H9 (cell line): ENCODE measurements around the gene TSPAN31. TPM values are rescaled to one million over a fixed set of nuclear protein-coding genes. Genes with fewer than 3 reads are reported as not detected.

Source experiments
- DNase-seq: peaks from one replicate; pipeline ENCODE4 v3.0.0-alpha.2; 2017
- H2AFZ ChIP-seq: one replicate; pipeline ENCODE4 v1.6.1; 2013; ENCODE audit warnings: mild to moderate bottlenecking, low read length, control low read depth, moderate library complexity
- H2AK5ac ChIP-seq: 2 replicates; pipeline ENCODE4 v1.6.1; 2013; ENCODE audit warnings: low read length, control low read depth, mixed read lengths; ENCODE audit not compliant: insufficient read length
- H2BK120ac ChIP-seq: one replicate; pipeline ENCODE4 v1.6.1; 2013; ENCODE audit warnings: low read depth, mild to moderate bottlenecking, low read length, control low read depth, inconsistent platforms; ENCODE audit not compliant: poor library complexity, severe bottlenecking
- H2BK12ac ChIP-seq: 2 replicates; pipeline ENCODE4 v1.6.1; 2013; ENCODE audit warnings: low read length, control low read depth, mixed read lengths, low read depth; ENCODE audit not compliant: insufficient read length
- H2BK15ac ChIP-seq: 2 replicates; pipeline ENCODE4 v1.6.1; 2013; ENCODE audit warnings: low read depth, low read length, control low read depth
- H2BK20ac ChIP-seq: one replicate; pipeline ENCODE4 v1.6.1; 2013; ENCODE audit warnings: low read depth, mild to moderate bottlenecking, low read length, control low read depth, inconsistent platforms; ENCODE audit not compliant: poor library complexity, severe bottlenecking
- H2BK5ac ChIP-seq: 2 replicates; pipeline ENCODE4 v1.6.1; 2013; ENCODE audit warnings: low read length, control low read depth, mixed read lengths; ENCODE audit not compliant: insufficient read length
- H3K14ac ChIP-seq: 2 replicates; pipeline ENCODE4 v1.6.1; 2013; ENCODE audit warnings: low read length, control low read depth; ENCODE audit not compliant: insufficient read depth
- H3K18ac ChIP-seq: 2 replicates; pipeline ENCODE4 v1.6.1; 2013; ENCODE audit warnings: low read depth, mild to moderate bottlenecking, mixed read lengths, low read length, control low read depth; ENCODE audit not compliant: insufficient read length
- H3K23ac ChIP-seq: 2 replicates; pipeline ENCODE4 v1.6.1; 2013; ENCODE audit warnings: low read length, control low read depth, mixed read lengths, low read depth; ENCODE audit not compliant: insufficient read length
- H3K23me2 ChIP-seq: 2 replicates; pipeline ENCODE4 v1.6.1; 2013; ENCODE audit warnings: low read depth, mild to moderate bottlenecking, mixed read lengths, low read length, control low read depth; ENCODE audit not compliant: insufficient read length, poor library complexity, severe bottlenecking
- H3K27ac ChIP-seq: 2 replicates; pipeline ENCODE4 v1.5.1; 2013; ENCODE audit warnings: low read length, control low read depth, mixed read lengths, low read depth; ENCODE audit not compliant: insufficient read length
- H3K27me3 ChIP-seq: 2 replicates; pipeline ENCODE4 v1.6.1; 2013; ENCODE audit warnings: low read length, control low read depth, inconsistent platforms; ENCODE audit not compliant: insufficient read depth
- H3K4ac ChIP-seq: 2 replicates; pipeline ENCODE4 v1.6.1; 2013; ENCODE audit warnings: low read depth, mild to moderate bottlenecking, control low read depth, inconsistent platforms, low read length, moderate library complexity
- H3K4me1 ChIP-seq: 2 replicates; pipeline ENCODE4 v1.6.1; 2013; ENCODE audit warnings: low read length, control low read depth, inconsistent platforms; ENCODE audit not compliant: insufficient read depth
- H3K4me2 ChIP-seq: 2 replicates; pipeline ENCODE4 v1.6.1; 2013; ENCODE audit warnings: low read length, control low read depth, mixed read lengths; ENCODE audit not compliant: insufficient read length, insufficient read depth
- H3K56ac ChIP-seq: 2 replicates; pipeline ENCODE4 v1.6.1; 2013; ENCODE audit warnings: low read depth, mild to moderate bottlenecking, mixed read lengths, low read length, control low read depth; ENCODE audit not compliant: insufficient read length
- H3K79me1 ChIP-seq: 2 replicates; pipeline ENCODE4 v1.6.1; 2013; ENCODE audit warnings: low read depth, mild to moderate bottlenecking, moderate library complexity, low read length, control low read depth, inconsistent platforms; ENCODE audit not compliant: insufficient read depth, poor library complexity, severe bottlenecking
- H3K79me2 ChIP-seq: 2 replicates; pipeline ENCODE4 v1.6.1; 2013; ENCODE audit warnings: low read length, control low read depth, inconsistent platforms; ENCODE audit not compliant: insufficient read depth
- H3K9ac ChIP-seq: 2 replicates; pipeline ENCODE4 v1.6.1; 2013; ENCODE audit warnings: low read length, control low read depth, mixed read lengths; ENCODE audit not compliant: insufficient read length; ENCODE audit errors: extremely low read depth
- H3K9me3 ChIP-seq: one replicate; pipeline ENCODE4 v1.6.1; 2013; ENCODE audit warnings: low read depth, low read length, inconsistent platforms; ENCODE audit not compliant: control insufficient read depth
- H3T11ph ChIP-seq: one replicate; pipeline ENCODE4 v1.6.1; 2013; ENCODE audit warnings: mild to moderate bottlenecking, low read length, control low read depth, inconsistent platforms
- H4K20me1 ChIP-seq: one replicate; pipeline ENCODE4 v1.6.1; 2013; ENCODE audit not compliant: control insufficient read depth, insufficient read length, insufficient read depth
- H4K5ac ChIP-seq: 2 replicates; pipeline ENCODE4 v1.6.1; 2013; ENCODE audit warnings: low read depth, mild to moderate bottlenecking, mixed read lengths, low read length, control low read depth; ENCODE audit not compliant: insufficient read length
- H4K8ac ChIP-seq: replicated peaks from 2 replicates; pipeline ENCODE4 v1.6.1; 2013; ENCODE audit warnings: low read length, control low read depth, mixed read lengths, low read depth; ENCODE audit not compliant: insufficient read length
- H4K91ac ChIP-seq: 2 replicates; pipeline ENCODE4 v1.6.1; 2013; ENCODE audit warnings: low read depth, mild to moderate bottlenecking, moderate library complexity, mixed read lengths, low read length, control low read depth; ENCODE audit not compliant: insufficient read length
- H3K27ac Mint-ChIP-seq, 3 experiments: 2 replicates in 2 of 3; 3 replicates in 1 of 3; pipeline ENCODE4 v1.8.0; 2020 to 2021; ENCODE audit warnings: mixed read lengths in 3 of 3, mild to moderate bottlenecking in 1 of 3, moderate library complexity in 1 of 3
- H3K27me3 Mint-ChIP-seq: 2 replicates; pipeline ENCODE4 v1.8.0; 2021; ENCODE audit warnings: low read depth, mild to moderate bottlenecking, moderate library complexity, mixed read lengths
- H3K36me3 Mint-ChIP-seq, 3 experiments: 2 replicates in 2 of 3; 3 replicates in 1 of 3; pipeline ENCODE4 v1.8.0; 2020 to 2021; ENCODE audit warnings: low read depth in 3 of 3, mixed read lengths in 3 of 3; ENCODE audit not compliant: insufficient read depth in 1 of 3
- H3K4me1 Mint-ChIP-seq, 2 experiments: 2 replicates each; pipeline ENCODE4 v1.8.0; 2020; ENCODE audit warnings: mixed read lengths in 2 of 2
- H3K4me3 Mint-ChIP-seq, 2 experiments: 2 replicates in 1 of 2; 3 replicates in 1 of 2; pipeline ENCODE4 v1.8.0; 2020 to 2021; ENCODE audit warnings: mild to moderate bottlenecking in 2 of 2, mixed read lengths in 2 of 2, moderate library complexity in 1 of 2
- H3K9me3 Mint-ChIP-seq, 2 experiments: 2 replicates in 1 of 2; 3 replicates in 1 of 2; pipeline ENCODE4 v1.8.0; 2020; ENCODE audit warnings: mild to moderate bottlenecking in 2 of 2, mixed read lengths in 2 of 2, moderate library complexity in 1 of 2
- WGBS: extraction: QIAGEN DNeasy Blood & Tissue Kit; methylation state at CpG from one replicate; pipeline ENCODE4 v1.1.7; 2013; ENCODE audit warnings: missing lambda C conversion rate, low lambda C conversion rate, mixed read lengths; ENCODE audit not compliant: insufficient read length; ENCODE audit errors: extremely low coverage; 5-methylcytosine and 5-hydroxymethylcytosine counted together
- total RNA-seq: library from RNA; stranded (reverse); gene quantifications from 2 replicates; pipeline ENCODE4 v1.2.1, GENCODE V29; 2021
- TF ChIP-seq, protein P1 (sequence below): fragments of 200-600 bp; sonication (generic); conservative IDR thresholded peaks from 3 replicates; pipeline ENCODE4 v1.8.0; 2021; ENCODE audit warnings: antibody characterized with exemption, mild to moderate bottlenecking

The TSPAN31 gene
- total RNA-seq, 1 experiment from 2014 or later = 20.0 TPM

DNA sequence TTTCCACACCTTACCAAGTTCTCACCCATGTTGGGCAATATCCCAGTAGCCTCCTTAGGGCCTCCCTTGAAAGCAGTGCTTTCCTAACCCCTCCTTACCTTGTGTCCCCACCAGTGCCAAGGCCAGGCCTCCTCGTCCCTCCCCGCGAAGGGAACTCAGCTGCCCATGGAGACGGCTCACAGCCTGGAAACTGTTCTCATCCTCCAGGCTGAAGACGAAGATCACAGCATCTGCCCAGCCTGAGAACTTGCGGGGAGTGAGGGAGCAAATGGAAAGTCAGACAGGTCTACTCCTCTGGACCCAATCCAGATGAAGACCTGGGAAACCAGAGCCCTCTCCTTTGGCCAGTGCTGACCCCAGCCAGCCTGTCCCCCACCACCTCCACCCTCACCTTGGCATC is 10.9 kb upstream of the TSPAN31 start:
- TF ChIP-seq, protein P1, sequence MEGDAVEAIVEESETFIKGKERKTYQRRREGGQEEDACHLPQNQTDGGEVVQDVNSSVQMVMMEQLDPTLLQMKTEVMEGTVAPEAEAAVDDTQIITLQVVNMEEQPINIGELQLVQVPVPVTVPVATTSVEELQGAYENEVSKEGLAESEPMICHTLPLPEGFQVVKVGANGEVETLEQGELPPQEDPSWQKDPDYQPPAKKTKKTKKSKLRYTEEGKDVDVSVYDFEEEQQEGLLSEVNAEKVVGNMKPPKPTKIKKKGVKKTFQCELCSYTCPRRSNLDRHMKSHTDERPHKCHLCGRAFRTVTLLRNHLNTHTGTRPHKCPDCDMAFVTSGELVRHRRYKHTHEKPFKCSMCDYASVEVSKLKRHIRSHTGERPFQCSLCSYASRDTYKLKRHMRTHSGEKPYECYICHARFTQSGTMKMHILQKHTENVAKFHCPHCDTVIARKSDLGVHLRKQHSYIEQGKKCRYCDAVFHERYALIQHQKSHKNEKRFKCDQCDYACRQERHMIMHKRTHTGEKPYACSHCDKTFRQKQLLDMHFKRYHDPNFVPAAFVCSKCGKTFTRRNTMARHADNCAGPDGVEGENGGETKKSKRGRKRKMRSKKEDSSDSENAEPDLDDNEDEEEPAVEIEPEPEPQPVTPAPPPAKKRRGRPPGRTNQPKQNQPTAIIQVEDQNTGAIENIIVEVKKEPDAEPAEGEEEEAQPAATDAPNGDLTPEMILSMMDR = no peak
- peaks cover 95% of the 10 kb centered on the region for H3K27me3 Mint-ChIP-seq
- no peaks in the 10 kb centered on the region for H3K79me1 ChIP-seq

More for the DNA sequence above, 10.9 kb upstream of the TSPAN31 start:
- Histone ChIP-seq H3K23ac (no peak overlapping the region), H3K4me1 (no peaks in the 10 kb centered on the region), H2BK120ac (no peak overlapping the region), H2AK5ac (no peak overlapping the region), H3K4ac (no peak overlapping the region), H3K18ac (no peak overlapping the region), H2BK5ac (no peak overlapping the region), H2BK20ac (no peak overlapping the region), H3K56ac (no peak overlapping the region), H2BK12ac (no peak overlapping the region), H4K8ac (no peak overlapping the region), H4K20me1 (peaks cover 2% of the 10 kb centered on the region), H3K27ac (no peak overlapping the region), H3K79me2 (no peaks in the 10 kb centered on the region), H3K9ac (no peak overlapping the region), H3K23me2 (peaks cover 13% of the 10 kb centered on the region), H3K27me3 (peaks cover 36% of the 10 kb centered on the region), H2BK15ac (no peak overlapping the region), H3K9me3 (no peaks in the 10 kb centered on the region), H3K4me2 (no peak overlapping the region), H3K14ac (no peak overlapping the region), H2AFZ (no peak overlapping the region), H4K91ac (no peak overlapping the region), H3T11ph (no peak overlapping the region), H4K5ac (no peak overlapping the region)
- Mint-ChIP-seq H3K4me1 (peaks cover 13 to 25% of the 10 kb centered on the region in 2 experiments), H3K9me3 (no peaks in the 10 kb centered on the region; a peak in 1 of 5 replicates), H3K36me3 (no peaks in the 10 kb centered on the region; a peak in 1 of 7 replicates), H3K27ac (no peak overlapping the region), H3K4me3 (peak overlapping the region in 1 of 2 experiments; percentile 12; a peak in 1 of 5 replicates)
- no CpG with 5 or more reads among the region's 6 CpGs for WGBS
- DNase-seq = no peak
